GM12878 (cell line): ENCODE measurements around the gene TDRD12.

ENCODE experiments used
- CREM ChIP-seq: IDR thresholded peaks from 2 replicates; pipeline ENCODE4 v1.6.1; 2014; ENCODE audit warnings: antibody characterized with exemption, low read depth
- CTCF ChIP-seq, 3 experiments: IDR thresholded peaks in 2 of 3; conservative IDR thresholded peaks in 1 of 3; 2 replicates each; pipeline ENCODE4 v1.5.1; 2011; ENCODE audit warnings: low read depth in 3 of 3, low read length in 3 of 3, mild to moderate bottlenecking in 3 of 3, control low read depth in 2 of 3, moderate library complexity in 2 of 3, inconsistent platforms in 1 of 3, mixed read lengths in 1 of 3; ENCODE audit not compliant: control insufficient read depth in 2 of 3, insufficient read depth in 1 of 3; ENCODE audit errors: extremely low read depth in 1 of 3
- MXI1 ChIP-seq: fragments of 150-350 bp; IDR thresholded peaks from 2 replicates; pipeline ENCODE4 v1.6.1; 2011; ENCODE audit warnings: low read depth, mild to moderate bottlenecking, inconsistent platforms, low read length, improper control_type of control experiment
- RBBP5 ChIP-seq: fragments of 200-600 bp; sonication (generic); conservative IDR thresholded peaks from 2 replicates; pipeline ENCODE4 v1.6.1; 2016
- SMAD1 ChIP-seq: fragments of 450-650 bp; IDR thresholded peaks from 2 replicates; pipeline ENCODE4 v1.6.1; 2018; ENCODE audit warnings: mild to moderate bottlenecking, low read depth; ENCODE audit not compliant: partially characterized antibody
- TAF1 ChIP-seq: IDR thresholded peaks from 2 replicates; pipeline ENCODE4 v1.6.1; 2011; ENCODE audit warnings: mild to moderate bottlenecking, low read depth, low read length, borderline replicate concordance
- ZNF274 ChIP-seq: IDR thresholded peaks from one replicate; pipeline ENCODE4 v1.8.0; 2011; ENCODE audit not compliant: insufficient read length, insufficient read depth

- no peak for TF ChIP-seq ZNF274
- no peak for TF ChIP-seq CTCF (IDR thresholded peaks at IDR 0.05 in 2 of 3, conservative IDR thresholded peaks at IDR 0.05 in 1 of 3; ENCODE audit: control insufficient read depth in 2 of 3, extremely low read depth in 1 of 3, insufficient read depth in 1 of 3, low read depth in 3 of 3, low read length in 3 of 3)
- no peak for TF ChIP-seq MXI1
- TF ChIP-seq SMAD1: no peak
- TF ChIP-seq CREM: no peak
- TF ChIP-seq RBBP5: no peak
- no peak for TF ChIP-seq TAF1
These were observed 100.1 kb downstream of the TDRD12 start for GRCh38 chr19:32819419-32820400.
